Measurements from ENCODE around the gene NPDC1.
A peak's percentile ranks its signal among the peaks of the same experiment; 100 is the strongest.
"Not testable (repeated sequence)": the region's sequence is repeated elsewhere in the genome, so short reads cannot be mapped to it uniquely, and the experiment has no call there.

Gene NPDC1

GRCh38 chr9:137035507-137035834, 10.5 kb downstream of the NPDC1 start:
- Histone ChIP-seq H3K27me3 (ENCODE audit: insufficient read depth, low read length) (no peaks in the 10 kb centered on the region), H3K27ac (ENCODE audit: low read depth, low read length) (no peak overlapping the region), H3K9me3 (ENCODE audit: insufficient read depth, low read depth, low read length) (no peaks in the 10 kb centered on the region), H3K4me3 (ENCODE audit: low read length) (no peak overlapping the region), H3K36me3 (ENCODE audit: insufficient read depth, low read length) (peaks cover 11% of the 10 kb centered on the region; the same call in 1 of the 2 replicates), H3K4me1 (ENCODE audit: insufficient read depth, low read length) (no peaks in the 10 kb centered on the region), H3K9ac (ENCODE audit: low read depth, low read length) (no peak overlapping the region)
- 39% methylated on average over 8 of the region's 9 CpGs for WGBS

GRCh38 chr9:137034709-137035506, 11.1 kb downstream of the NPDC1 start:
- Histone ChIP-seq H3K4me1 (ENCODE audit: insufficient read depth, low read length) (no peaks in the 10 kb centered on the region), H3K4me3 (ENCODE audit: low read length) (no peak overlapping the region), H3K27ac (ENCODE audit: low read depth, low read length) (no peak overlapping the region), H3K9me3 (ENCODE audit: insufficient read depth, low read depth, low read length) (no peaks in the 10 kb centered on the region), H3K36me3 (ENCODE audit: insufficient read depth, low read length) (peaks cover 11% of the 10 kb centered on the region; the same call in 1 of the 2 replicates), H3K9ac (ENCODE audit: low read depth, low read length) (no peak overlapping the region), H3K27me3 (ENCODE audit: insufficient read depth, low read length) (no peaks in the 10 kb centered on the region)
- WGBS, result 42% methylated on average over 24 of the region's 24 CpGs

- H3K9ac ChIP-seq (ENCODE audit: low read depth, low read length), result no peak overlapping the region
Measured at GRCh38 chr9:137034039-137034708, 11.8 kb downstream of the NPDC1 start.

GRCh38 chr9:137033481-137033880, 12.5 kb downstream of the NPDC1 start:
- WGBS, result 96% methylated on average over 5 of the region's 5 CpGs
- not testable (repeated sequence) for H3K27me3 ChIP-seq (ENCODE audit: insufficient read depth, low read length); H3K9me3 ChIP-seq (ENCODE audit: insufficient read depth, low read depth, low read length); H3K27ac ChIP-seq (ENCODE audit: low read depth, low read length); H3K4me1 ChIP-seq (ENCODE audit: insufficient read depth, low read length); H3K4me3 ChIP-seq (ENCODE audit: low read length); H3K9ac ChIP-seq (ENCODE audit: low read depth, low read length); H3K36me3 ChIP-seq (ENCODE audit: insufficient read depth, low read length)

More at GRCh38 chr9:137034039-137034708, 11.8 kb downstream of the NPDC1 start:
- Histone ChIP-seq H3K9me3 (ENCODE audit: insufficient read depth, low read depth, low read length) (no peaks in the 10 kb centered on the region), H3K36me3 (ENCODE audit: insufficient read depth, low read length) (peaks cover 4% of the 10 kb centered on the region; the same call in 1 of the 2 replicates), H3K27me3 (ENCODE audit: insufficient read depth, low read length) (peaks cover 1% of the 10 kb centered on the region), H3K4me3 (ENCODE audit: low read length) (no peak overlapping the region), H3K4me1 (ENCODE audit: insufficient read depth, low read length) (no peaks in the 10 kb centered on the region), H3K27ac (ENCODE audit: low read depth, low read length) (no peak overlapping the region)
- WGBS, result 84% methylated on average over 13 of the region's 15 CpGs

GRCh38 chr9:137032858-137033257, 13.1 kb downstream of the NPDC1 start:
- WGBS, result 87% methylated on average over 10 of the region's 10 CpGs
- Histone ChIP-seq H3K9me3 (ENCODE audit: insufficient read depth, low read depth, low read length) (no peaks in the 10 kb centered on the region), H3K4me1 (ENCODE audit: insufficient read depth, low read length) (no peaks in the 10 kb centered on the region), H3K4me3 (ENCODE audit: low read length) (no peak overlapping the region), H3K27ac (ENCODE audit: low read depth, low read length) (no peak overlapping the region), H3K9ac (ENCODE audit: low read depth, low read length) (no peak overlapping the region), H3K27me3 (ENCODE audit: insufficient read depth, low read length) (peaks cover 10% of the 10 kb centered on the region), H3K36me3 (ENCODE audit: insufficient read depth, low read length) (no peaks in the 10 kb centered on the region)

- Histone ChIP-seq H3K36me3 (ENCODE audit: insufficient read depth, low read length) (no peaks in the 10 kb centered on the region), H3K9me3 (ENCODE audit: insufficient read depth, low read depth, low read length) (no peaks in the 10 kb centered on the region), H3K27me3 (ENCODE audit: insufficient read depth, low read length) (peaks cover 17% of the 10 kb centered on the region), H3K4me1 (ENCODE audit: insufficient read depth, low read length) (no peaks in the 10 kb centered on the region), H3K4me3 (ENCODE audit: low read length) (no peak within 1 kb of the TSS), H3K9ac (ENCODE audit: low read depth, low read length) (no peak within 1 kb of the TSS), H3K27ac (ENCODE audit: low read depth, low read length) (no peak within 1 kb of the TSS)
- 82% methylated on average over 16 of the region's 16 CpGs for WGBS
Measured at GRCh38 chr9:137031904-137032640, 13.9 kb downstream of the NPDC1 start, which contains the start of gene FUT7. Gene FUT7 (minus strand): TSS chr9:137032088. CDS start chr9:137031991, 97 bp downstream.

- Histone ChIP-seq H3K4me1 (ENCODE audit: insufficient read depth, low read length) (no peaks in the 10 kb centered on the region), H3K27ac (ENCODE audit: low read depth, low read length) (no peak overlapping the region)
- WGBS, result 94% methylated on average over 65 of the region's 65 CpGs
Measured at GRCh38 chr9:137030538-137031527, 15.1 kb downstream of the NPDC1 start.

GRCh38 chr9:137030006-137030405, 16.0 kb downstream of the NPDC1 start:
- Histone ChIP-seq H3K4me3 (ENCODE audit: low read length) (no peak overlapping the region), H3K36me3 (ENCODE audit: insufficient read depth, low read length) (no peaks in the 10 kb centered on the region), H3K27ac (ENCODE audit: low read depth, low read length) (no peak overlapping the region), H3K27me3 (ENCODE audit: insufficient read depth, low read length) (peaks cover 22% of the 10 kb centered on the region), H3K4me1 (ENCODE audit: insufficient read depth, low read length) (no peaks in the 10 kb centered on the region), H3K9ac (ENCODE audit: low read depth, low read length) (no peak overlapping the region), H3K9me3 (ENCODE audit: insufficient read depth, low read depth, low read length) (no peaks in the 10 kb centered on the region)
- 89% methylated on average over 15 of the region's 15 CpGs for WGBS

More at GRCh38 chr9:137030538-137031527, 15.1 kb downstream of the NPDC1 start:
- Histone ChIP-seq H3K9ac (ENCODE audit: low read depth, low read length) (no peak overlapping the region), H3K36me3 (ENCODE audit: insufficient read depth, low read length) (no peaks in the 10 kb centered on the region), H3K9me3 (ENCODE audit: insufficient read depth, low read depth, low read length) (no peaks in the 10 kb centered on the region), H3K27me3 (ENCODE audit: insufficient read depth, low read length) (peaks cover 22% of the 10 kb centered on the region), H3K4me3 (ENCODE audit: low read length) (no peak overlapping the region)

- Histone ChIP-seq H3K27me3 (ENCODE audit: insufficient read depth, low read length) (peaks cover 22% of the 10 kb centered on the region), H3K9me3 (ENCODE audit: insufficient read depth, low read depth, low read length) (no peaks in the 10 kb centered on the region), H3K4me3 (ENCODE audit: low read length) (peak overlapping the region; percentile 62; the same call in 1 of the 2 replicates), H3K4me1 (ENCODE audit: insufficient read depth, low read length) (no peaks in the 10 kb centered on the region), H3K9ac (ENCODE audit: low read depth, low read length) (no peak overlapping the region), H3K36me3 (ENCODE audit: insufficient read depth, low read length) (no peaks in the 10 kb centered on the region), H3K27ac (ENCODE audit: low read depth, low read length) (no peak overlapping the region)
- WGBS, result 50% methylated on average over 19 of the region's 19 CpGs
Measured at GRCh38 chr9:137029058-137029936, 16.7 kb downstream of the NPDC1 start.
